ENCODE data around the gene SCUBE2.

SCUBE2 gene

GRCh38 chr11:9091044-9091922 lies at the start of gene SCUBE2:
TSS of gene SCUBE2 (minus strand) at chr11:9091599. CDS start at chr11:9091528, 71 bp downstream.
- DNase-seq (ENCODE audit: low read depth in 2 of 2), result no peak

- DNase-seq (ENCODE audit: low read depth in 2 of 2), result no peak
These were observed 49.8 kb upstream of the SCUBE2 start for GRCh38 chr11:9141186-9141585.

- DNase-seq (ENCODE audit: low read depth in 2 of 2), result no peak
These were observed 48.4 kb upstream of the SCUBE2 start for GRCh38 chr11:9139628-9140357.

GRCh38 chr11:9138612-9139579 lies 47.5 kb upstream of the SCUBE2 start:
- no peak for DNase-seq (ENCODE audit: low read depth in 2 of 2)

- DNase-seq (ENCODE audit: low read depth in 2 of 2), result no peak
These were observed 46.7 kb upstream of the SCUBE2 start for GRCh38 chr11:9138133-9138453.

- DNase-seq (ENCODE audit: low read depth in 2 of 2), result peak; percentile 26 to 32
These were observed 46.1 kb upstream of the SCUBE2 start for GRCh38 chr11:9137293-9138132.

- no peak for DNase-seq (ENCODE audit: low read depth in 2 of 2)
These were observed 45.3 kb upstream of the SCUBE2 start for GRCh38 chr11:9136741-9137140.

GRCh38 chr11:9133956-9134355 lies 42.6 kb upstream of the SCUBE2 start:
- no peak for DNase-seq (ENCODE audit: low read depth in 2 of 2)

GRCh38 chr11:9132203-9132878 lies 40.9 kb upstream of the SCUBE2 start:
- DNase-seq (ENCODE audit: low read depth in 2 of 2), result no peak

GRCh38 chr11:9130297-9130696 lies 38.9 kb upstream of the SCUBE2 start:
- no peak for DNase-seq (ENCODE audit: low read depth in 2 of 2)

GRCh38 chr11:9126636-9127035 lies 35.2 kb upstream of the SCUBE2 start:
- DNase-seq (ENCODE audit: low read depth in 2 of 2), result no peak

- DNase-seq (ENCODE audit: low read depth in 2 of 2), result no peak
These were observed 33.9 kb upstream of the SCUBE2 start for GRCh38 chr11:9125185-9125886.

- no peak for DNase-seq (ENCODE audit: low read depth in 2 of 2)
These were observed 32.4 kb upstream of the SCUBE2 start for GRCh38 chr11:9123595-9124304.

- DNase-seq (ENCODE audit: low read depth in 2 of 2), result no peak
These were observed 30.0 kb upstream of the SCUBE2 start for GRCh38 chr11:9121469-9121796.

- no peak for DNase-seq (ENCODE audit: low read depth in 2 of 2)
These were observed 29.5 kb upstream of the SCUBE2 start for GRCh38 chr11:9120664-9121468.

- DNase-seq (ENCODE audit: low read depth in 2 of 2), result no peak
These were observed 26.9 kb upstream of the SCUBE2 start for GRCh38 chr11:9118277-9118676.

GRCh38 chr11:9112075-9112474 lies 20.7 kb upstream of the SCUBE2 start:
- no peak for DNase-seq (ENCODE audit: low read depth in 2 of 2)

All from stimulated activated CD8-positive, alpha-beta memory T cell treated with anti-CD3 and anti-CD28 coated beads, Interleukin-15, amount 100 ng/mL, for 4 hours (primary cell).